Testis (tissue), 2 donors: ENCODE results near the gene RTN4RL1.

ENCODE experiments used
- POLR2A ChIP-seq: fragments of 450-650 bp; IDR thresholded peaks from one replicate; pipeline ENCODE4 v1.6.1; 2017; ENCODE audit warnings: antibody characterized with exemption, mild to moderate bottlenecking, moderate library complexity
- TF ChIP-seq, protein P1 (sequence below), 3 experiments: fragments of 450-650 bp in 2 of 3; fragments of 200-600 bp in 1 of 3; sonication (generic) in 1 of 3; IDR thresholded peaks; one replicate each; pipeline ENCODE4 v1.5.1; 2016 to 2019; ENCODE audit warnings: antibody characterized with exemption in 3 of 3, mild to moderate bottlenecking in 2 of 3, moderate library complexity in 1 of 3

DNA sequence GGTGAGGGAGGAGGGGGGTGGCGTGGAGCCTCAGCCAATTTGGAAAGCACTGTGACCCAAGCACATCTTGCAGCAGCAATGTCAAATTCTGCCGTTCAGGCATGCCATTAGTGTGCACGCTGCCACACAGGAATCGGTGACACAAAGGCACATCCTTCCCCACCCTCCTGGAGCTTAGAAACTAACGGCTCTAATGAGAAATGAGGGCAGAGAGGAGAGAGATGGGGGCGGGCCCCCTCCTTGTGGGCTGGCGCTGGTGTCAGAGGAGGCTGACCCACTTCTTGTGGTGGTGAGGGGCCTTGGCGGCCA is 94.8 kb downstream of the RTN4RL1 start:
- no peak for TF ChIP-seq POLR2A
- TF ChIP-seq, protein P1, sequence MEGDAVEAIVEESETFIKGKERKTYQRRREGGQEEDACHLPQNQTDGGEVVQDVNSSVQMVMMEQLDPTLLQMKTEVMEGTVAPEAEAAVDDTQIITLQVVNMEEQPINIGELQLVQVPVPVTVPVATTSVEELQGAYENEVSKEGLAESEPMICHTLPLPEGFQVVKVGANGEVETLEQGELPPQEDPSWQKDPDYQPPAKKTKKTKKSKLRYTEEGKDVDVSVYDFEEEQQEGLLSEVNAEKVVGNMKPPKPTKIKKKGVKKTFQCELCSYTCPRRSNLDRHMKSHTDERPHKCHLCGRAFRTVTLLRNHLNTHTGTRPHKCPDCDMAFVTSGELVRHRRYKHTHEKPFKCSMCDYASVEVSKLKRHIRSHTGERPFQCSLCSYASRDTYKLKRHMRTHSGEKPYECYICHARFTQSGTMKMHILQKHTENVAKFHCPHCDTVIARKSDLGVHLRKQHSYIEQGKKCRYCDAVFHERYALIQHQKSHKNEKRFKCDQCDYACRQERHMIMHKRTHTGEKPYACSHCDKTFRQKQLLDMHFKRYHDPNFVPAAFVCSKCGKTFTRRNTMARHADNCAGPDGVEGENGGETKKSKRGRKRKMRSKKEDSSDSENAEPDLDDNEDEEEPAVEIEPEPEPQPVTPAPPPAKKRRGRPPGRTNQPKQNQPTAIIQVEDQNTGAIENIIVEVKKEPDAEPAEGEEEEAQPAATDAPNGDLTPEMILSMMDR (IDR thresholded peaks at IDR 0.05), result no peak
